RWPE2 (cell line): ENCODE measurements around the gene RNASE7.

Experiments used
- ATAC-seq: fragments of 200-7000 bp; cut with Tn5 transposase; 3 replicates; pipeline ENCODE4 v1.9.1; 2021; ENCODE audit warnings: low read depth
- DNase-seq: peaks from one replicate; pipeline ENCODE4 v3.0.0-alpha.2; 2020; ENCODE audit warnings: low spot score
- H3K27ac ChIP-seq: fragments of 450-650 bp; 2 replicates; pipeline ENCODE4 v1.5.1; 2017; ENCODE audit warnings: mild to moderate bottlenecking; ENCODE audit not compliant: poor library complexity, severe bottlenecking
- H3K27me3 ChIP-seq: fragments of 250-450 bp; sonication (Bioruptor Pico); 2 replicates; pipeline ENCODE4 v1.5.1; 2021; ENCODE audit warnings: mild to moderate bottlenecking, moderate library complexity; ENCODE audit not compliant: insufficient read depth, poor library complexity, severe bottlenecking
- H3K36me3 ChIP-seq: fragments of 250-450 bp; sonication (Bioruptor Pico); 2 replicates; pipeline ENCODE4 v1.5.1; 2020; ENCODE audit warnings: low read depth, mild to moderate bottlenecking, moderate library complexity
- H3K4me1 ChIP-seq: fragments of 250-450 bp; sonication (Bioruptor Pico); 2 replicates; pipeline ENCODE4 v1.5.1; 2021; ENCODE audit warnings: mild to moderate bottlenecking, moderate library complexity; ENCODE audit not compliant: insufficient read depth, poor library complexity, severe bottlenecking
- H3K4me3 ChIP-seq: fragments of 250-450 bp; sonication (Bioruptor Pico); 2 replicates; pipeline ENCODE4 v1.5.1; 2021; ENCODE audit warnings: mild to moderate bottlenecking, moderate library complexity; ENCODE audit not compliant: severe bottlenecking
- H3K9me3 ChIP-seq: fragments of 250-450 bp; sonication (Bioruptor Pico); 2 replicates; pipeline ENCODE4 v1.5.1; 2021; ENCODE audit warnings: mild to moderate bottlenecking, moderate library complexity; ENCODE audit not compliant: severe bottlenecking
- TF ChIP-seq, protein P1 (sequence below): fragments of 450-650 bp; IDR thresholded peaks from one replicate; pipeline ENCODE4 v1.5.1; 2017; ENCODE audit warnings: mild to moderate bottlenecking, moderate library complexity; ENCODE audit not compliant: poor library complexity, severe bottlenecking

Gene RNASE7

DNA sequence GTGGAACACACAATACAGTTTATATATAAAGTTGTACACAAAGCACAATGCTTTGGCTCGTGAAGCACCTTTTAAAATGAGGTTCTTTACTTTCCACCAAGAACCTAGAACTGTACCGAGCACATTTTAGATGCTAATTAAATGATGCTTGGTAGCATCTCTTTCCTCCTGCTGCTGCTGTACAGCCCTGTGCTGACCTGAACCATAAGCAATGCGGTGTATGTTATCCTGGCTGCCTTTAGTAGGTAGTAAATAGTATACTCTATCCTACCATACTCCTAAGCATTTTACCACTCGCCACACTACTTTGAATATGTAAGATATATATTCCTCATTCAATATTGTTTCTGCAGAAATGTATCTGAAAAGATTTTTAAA is 12.6 kb downstream of the RNASE7 start:
- Histone ChIP-seq H3K27ac (no peak overlapping the region), H3K27me3 (no peaks in the 10 kb centered on the region), H3K4me3 (no peak overlapping the region), H3K4me1 (no peaks in the 10 kb centered on the region), H3K9me3 (no peaks in the 10 kb centered on the region), H3K36me3 (no peaks in the 10 kb centered on the region)
- ATAC-seq: no peak
- TF ChIP-seq, protein P1, sequence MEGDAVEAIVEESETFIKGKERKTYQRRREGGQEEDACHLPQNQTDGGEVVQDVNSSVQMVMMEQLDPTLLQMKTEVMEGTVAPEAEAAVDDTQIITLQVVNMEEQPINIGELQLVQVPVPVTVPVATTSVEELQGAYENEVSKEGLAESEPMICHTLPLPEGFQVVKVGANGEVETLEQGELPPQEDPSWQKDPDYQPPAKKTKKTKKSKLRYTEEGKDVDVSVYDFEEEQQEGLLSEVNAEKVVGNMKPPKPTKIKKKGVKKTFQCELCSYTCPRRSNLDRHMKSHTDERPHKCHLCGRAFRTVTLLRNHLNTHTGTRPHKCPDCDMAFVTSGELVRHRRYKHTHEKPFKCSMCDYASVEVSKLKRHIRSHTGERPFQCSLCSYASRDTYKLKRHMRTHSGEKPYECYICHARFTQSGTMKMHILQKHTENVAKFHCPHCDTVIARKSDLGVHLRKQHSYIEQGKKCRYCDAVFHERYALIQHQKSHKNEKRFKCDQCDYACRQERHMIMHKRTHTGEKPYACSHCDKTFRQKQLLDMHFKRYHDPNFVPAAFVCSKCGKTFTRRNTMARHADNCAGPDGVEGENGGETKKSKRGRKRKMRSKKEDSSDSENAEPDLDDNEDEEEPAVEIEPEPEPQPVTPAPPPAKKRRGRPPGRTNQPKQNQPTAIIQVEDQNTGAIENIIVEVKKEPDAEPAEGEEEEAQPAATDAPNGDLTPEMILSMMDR: no peak
- no peak for DNase-seq

DNA sequence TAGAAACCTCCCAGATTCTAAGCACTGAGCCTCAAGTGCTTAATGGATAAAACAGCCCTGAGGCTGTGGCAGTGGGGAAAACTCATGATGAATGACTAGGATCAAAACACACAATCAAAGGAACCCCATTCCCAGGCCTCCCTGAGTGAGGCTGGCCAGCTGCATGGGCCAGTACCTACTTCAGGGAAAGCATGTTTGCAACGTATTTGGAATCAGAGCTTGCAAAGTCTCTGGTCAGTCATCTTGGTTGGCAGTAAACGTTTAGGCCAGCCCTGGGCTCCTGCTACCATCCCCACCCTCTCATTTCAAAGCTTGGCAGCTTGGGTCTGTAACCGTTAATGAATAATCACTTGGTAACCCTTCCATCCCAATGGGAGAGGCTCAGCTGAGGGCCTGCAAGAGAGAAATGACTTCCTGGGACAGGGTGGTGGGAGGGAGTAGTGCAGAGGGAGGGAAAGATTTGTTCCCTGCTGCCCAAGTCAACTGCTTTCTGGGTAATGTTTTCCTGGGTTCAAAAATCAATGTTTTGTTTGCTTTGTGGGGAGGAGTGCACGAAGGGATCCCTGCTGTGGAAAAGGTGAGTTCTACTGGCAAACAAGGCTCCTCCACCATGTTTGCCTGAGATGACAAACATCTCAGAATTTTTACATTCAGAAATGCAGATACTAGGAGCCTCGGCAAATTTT is 13.4 kb downstream of the RNASE7 start:
- TF ChIP-seq, protein P1: no peak
- Histone ChIP-seq H3K9me3 (no peaks in the 10 kb centered on the region), H3K4me1 (no peaks in the 10 kb centered on the region), H3K4me3 (no peak overlapping the region), H3K27ac (no peak overlapping the region), H3K36me3 (no peaks in the 10 kb centered on the region), H3K27me3 (no peaks in the 10 kb centered on the region)
- no peak for ATAC-seq
- no peak for DNase-seq

DNA sequence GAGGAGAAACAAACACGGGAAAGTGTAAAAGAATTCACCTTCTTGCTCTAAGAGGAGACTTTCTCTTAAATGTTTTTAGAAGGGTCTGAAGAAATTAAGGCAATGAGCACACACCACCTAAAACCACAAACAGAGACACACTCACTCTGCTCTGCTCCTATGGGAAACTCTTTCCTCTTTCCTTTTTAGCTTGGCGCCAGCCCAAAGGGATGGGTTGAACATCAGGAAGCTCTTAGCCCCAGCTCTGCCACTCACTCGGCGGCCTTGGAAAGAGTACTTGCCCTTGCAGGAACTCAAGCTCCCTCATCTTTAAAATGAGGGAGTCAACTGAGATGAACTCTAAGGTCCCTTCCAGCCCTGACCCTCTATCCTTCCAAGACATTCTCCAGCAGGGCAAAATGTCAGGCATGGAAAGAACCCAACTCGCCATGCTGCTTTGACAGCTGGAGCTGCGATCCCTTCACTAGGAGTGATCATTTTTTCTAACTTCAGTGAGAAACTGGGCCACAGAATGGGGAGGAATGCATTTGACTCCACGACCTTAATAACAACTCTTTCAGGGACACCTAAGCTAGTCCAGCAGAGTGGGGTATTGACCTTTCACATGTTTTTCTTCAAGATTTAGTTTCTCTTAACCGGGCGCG is 14.5 kb downstream of the RNASE7 start:
- no peak overlapping the region for H3K27ac ChIP-seq
- no peaks in the 10 kb centered on the region for H3K36me3 ChIP-seq
- H3K27me3 ChIP-seq: no peaks in the 10 kb centered on the region
- H3K4me3 ChIP-seq: no peak overlapping the region
- no peaks in the 10 kb centered on the region for H3K9me3 ChIP-seq
- TF ChIP-seq, protein P1: no peak
- no peaks in the 10 kb centered on the region for H3K4me1 ChIP-seq
- DNase-seq (no peak), ATAC-seq (no peak)

DNA sequence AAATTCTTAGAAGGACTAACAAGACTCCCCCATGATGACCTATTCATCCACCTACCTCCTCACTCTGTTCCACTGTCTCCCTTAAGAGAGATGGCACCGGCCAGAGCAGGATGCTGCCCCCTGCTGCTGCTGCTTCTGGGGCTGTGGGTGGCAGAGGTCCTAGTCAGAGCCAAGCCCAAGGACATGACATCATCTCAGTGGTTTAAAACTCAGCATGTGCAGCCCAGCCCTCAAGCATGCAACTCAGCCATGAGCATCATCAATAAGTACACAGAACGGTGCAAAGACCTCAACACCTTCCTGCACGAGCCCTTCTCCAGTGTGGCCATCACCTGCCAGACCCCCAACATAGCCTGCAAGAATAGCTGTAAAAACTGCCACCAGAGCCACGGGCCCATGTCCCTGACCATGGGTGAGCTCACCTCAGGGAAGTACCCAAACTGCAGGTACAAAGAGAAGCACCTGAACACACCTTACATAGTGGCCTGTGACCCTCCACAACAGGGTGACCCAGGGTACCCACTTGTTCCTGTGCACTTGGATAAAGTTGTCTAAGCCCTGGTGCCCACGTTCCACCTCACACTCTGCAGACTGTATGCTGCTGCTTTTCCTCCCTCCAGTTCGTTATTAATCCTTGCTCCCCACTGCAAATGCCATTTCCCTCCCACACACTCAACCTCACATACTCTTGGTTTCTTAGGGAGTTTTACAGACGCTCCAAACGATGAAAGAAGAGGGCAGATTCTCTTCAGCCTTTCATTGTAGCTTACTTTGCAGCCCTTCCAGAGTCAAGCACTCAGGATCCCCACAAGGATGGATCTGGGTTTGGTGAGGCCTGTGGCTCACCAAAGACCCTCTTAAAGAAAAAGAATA is 15.9 kb downstream of the RNASE7 start, which contains the start of gene RNASE8:
Gene RNASE8 (plus strand): TSS at position 20 of the 873 bp plus-strand sequence. CDS start 71 bp downstream, at position 91.
- Histone ChIP-seq H3K27me3 (no peaks in the 10 kb centered on the region), H3K4me1 (no peaks in the 10 kb centered on the region), H3K27ac (no peak within 1 kb of the TSS), H3K4me3 (no peak within 1 kb of the TSS), H3K36me3 (no peaks in the 10 kb centered on the region), H3K9me3 (no peaks in the 10 kb centered on the region)
- TF ChIP-seq, protein P1: no peak
- no peak for DNase-seq
- ATAC-seq: peak; percentile 49; the same call in 2 of the 3 replicates
